GM12891 (cell line): Measurements from ENCODE around the gene MTREX.

ENCODE experiments used
- POLR2A ChIP-seq: IDR thresholded peaks from 2 replicates; pipeline ENCODE4 v1.6.1; 2011; ENCODE audit warnings: low read depth, low read length, control low read depth
- POLR2AphosphoS5 ChIP-seq: IDR thresholded peaks from 2 replicates; pipeline ENCODE4 v1.6.1; 2011; ENCODE audit warnings: low read depth, low read length, control low read depth
- POU2F2 ChIP-seq: IDR thresholded peaks from 2 replicates; pipeline ENCODE4 v1.6.1; 2011; ENCODE audit warnings: low read depth, mild to moderate bottlenecking, control low read depth, low read length, moderate library complexity
- TAF1 ChIP-seq: IDR thresholded peaks from 2 replicates; pipeline ENCODE4 v1.6.1; 2011; ENCODE audit warnings: low read depth, low read length, control low read depth

GRCh38 chr5:55343609-55344008 lies 35.8 kb downstream of the MTREX start:
- TF ChIP-seq POLR2A, result no peak
- no peak for TF ChIP-seq POLR2AphosphoS5
- TF ChIP-seq POU2F2, result no peak
- TF ChIP-seq TAF1, result no peak
